Esophagus squamous epithelium (tissue), 5 donors: ENCODE measurements around the gene MVB12B. TPM values are rescaled to one million over a fixed set of nuclear protein-coding genes. Genes with fewer than 3 reads are reported as not detected.

Experiments
- DNase-seq: peaks from one replicate; lab custom pipeline; 2025; lab: John Stamatoyannopoulos, UW
- H3K27ac ChIP-seq, 4 donors: fragments of 200-600 bp; sonication (generic); one replicate each; pipeline ENCODE4 v1.5.1; 2016 to 2019; ENCODE audit warnings: mild to moderate bottlenecking in 1 of 4
- H3K27me3 ChIP-seq, 4 donors: fragments of 200-600 bp; sonication (generic); 1 replicate in 3 of 4; 2 replicates in 1 of 4; pipeline versions ENCODE4 v1.5.1 to v1.6.0; 2017 to 2021; ENCODE audit warnings: antibody characterized with exemption in 1 of 4
- H3K36me3 ChIP-seq, 3 donors: fragments of 200-600 bp; sonication (generic); one replicate each; pipeline ENCODE4 v1.5.1; 2016 to 2019
- H3K4me1 ChIP-seq, 3 donors: fragments of 200-600 bp; sonication (generic); one replicate each; pipeline ENCODE4 v1.5.1; 2017 to 2019
- H3K4me3 ChIP-seq, 4 donors: fragments of 200-600 bp; sonication (generic); 1 replicate in 3 of 4; 2 replicates in 1 of 4; pipeline ENCODE4 v1.5.1; 2016 to 2019; ENCODE audit warnings: mild to moderate bottlenecking in 2 of 4, moderate library complexity in 1 of 4
- H3K9me3 ChIP-seq, 3 donors: fragments of 200-600 bp; sonication (generic); one replicate each; pipeline ENCODE4 v1.5.1; 2016 to 2019
- CTCF ChIP-seq, 6 experiments: fragments of 450-650 bp in 4 of 6; fragments of 200-600 bp in 2 of 6; sonication (generic) in 2 of 6; IDR thresholded peaks; one replicate each; pipeline ENCODE4 v1.5.1; 2016 to 2019; ENCODE audit warnings: antibody characterized with exemption in 6 of 6, mild to moderate bottlenecking in 4 of 6, moderate library complexity in 4 of 6
- POLR2A ChIP-seq, 4 donors: fragments of 450-650 bp; IDR thresholded peaks; one replicate each; pipeline ENCODE4 v1.6.1; 2017; ENCODE audit warnings: antibody characterized with exemption in 4 of 4, mild to moderate bottlenecking in 4 of 4, moderate library complexity in 3 of 4
- WGBS, 2 donors: methylation state at CpG; one replicate each; pipeline ENCODE4 v1.1.5; 2018; 5-methylcytosine and 5-hydroxymethylcytosine counted together
- intact Hi-C: fragments of 100-400 bp; cut with DNase I; formaldehyde crosslinking; loops from one replicate; pipeline ENCODE4 v1.15.0; 2022
- total RNA-seq, 4 donors: library from RNA; depleted of rRNA; stranded (reverse); fragments of >200 nt; gene quantifications; one replicate each; pipeline ENCODE4 v1.1.0, GENCODE V29; 2016
- donor health status: DM: yes; HTN: yes; CAD: no.

The MVB12B gene
- total RNA-seq, 4 donors from 2014 or later: 3.2 to 13.2 (median 5.3) TPM

GRCh38 chr9:126399789-126400188 is 73.2 kb downstream of the MVB12B start:
- TF ChIP-seq POLR2A (IDR thresholded peaks at IDR 0.05): no peak
- no peak for TF ChIP-seq CTCF (IDR thresholded peaks at IDR 0.05)
- intact Hi-C loops: loop anchor here (5.0 to 10.0 kb wide), 2 partner anchors 82 to 95 kb away; no protein-coding TSS in a partner anchor
- DNase-seq: no peak
- no peak overlapping the region for H3K27ac ChIP-seq
- 83 to 85% methylated on average over 9 to 10 of the region's 10 CpGs for WGBS, 2 donors
- H3K27me3 ChIP-seq: no peaks in the 10 kb centered on the region
- H3K4me3 ChIP-seq: no peak overlapping the region
- peaks cover 0 to 61% (median 0%) of the 10 kb centered on the region in 3 donors for H3K36me3 ChIP-seq
- peaks cover 9 to 39% (median 15%) of the 10 kb centered on the region in 3 donors for H3K4me1 ChIP-seq
- no peaks in the 10 kb centered on the region for H3K9me3 ChIP-seq

GRCh38 chr9:126400571-126400970 is 73.9 kb downstream of the MVB12B start:
- intact Hi-C loops: no loop called here
- no peak overlapping the region for H3K4me3 ChIP-seq
- no peak for DNase-seq
- peaks cover 5 to 31% (median 9%) of the 10 kb centered on the region in 3 donors for H3K4me1 ChIP-seq
- TF ChIP-seq POLR2A (IDR thresholded peaks at IDR 0.05) (no peak), CTCF (IDR thresholded peaks at IDR 0.05) (no peak)
- no peak overlapping the region for H3K27ac ChIP-seq
- WGBS, 2 donors: 83 to 94% methylated on average over 10 to 11 of the region's 11 CpGs
- peaks cover 0 to 57% (median 0%) of the 10 kb centered on the region in 3 donors for H3K36me3 ChIP-seq
- no peaks in the 10 kb centered on the region for H3K9me3 ChIP-seq
- H3K27me3 ChIP-seq: no peaks in the 10 kb centered on the region

GRCh38 chr9:126401107-126401506 is 74.5 kb downstream of the MVB12B start:
- Histone ChIP-seq H3K9me3 (no peaks in the 10 kb centered on the region), H3K4me1 (peaks cover 5 to 26% (median 6%) of the 10 kb centered on the region in 3 donors), H3K36me3 (peaks cover 0 to 57% (median 0%) of the 10 kb centered on the region in 3 donors), H3K27me3 (no peaks in the 10 kb centered on the region), H3K4me3 (no peak overlapping the region), H3K27ac (no peak overlapping the region)
- DNase-seq: no peak
- TF ChIP-seq CTCF (IDR thresholded peaks at IDR 0.05) (no peak), POLR2A (IDR thresholded peaks at IDR 0.05) (no peak)
- WGBS, 2 donors: 67 to 85% methylated on average over 5 to 6 of the region's 6 CpGs
- intact Hi-C loops: no loop called here

- intact Hi-C loops: no loop called here
- H3K4me3 ChIP-seq: no peak overlapping the region
- 84 to 89% methylated on average over 5 to 11 of the region's 12 CpGs for WGBS, 2 donors
- TF ChIP-seq CTCF (IDR thresholded peaks at IDR 0.05): no peak
- TF ChIP-seq POLR2A (IDR thresholded peaks at IDR 0.05): no peak
- no peak for DNase-seq
- H3K36me3 ChIP-seq: peaks cover 0 to 56% (median 0%) of the 10 kb centered on the region in 3 donors
- no peaks in the 10 kb centered on the region for H3K9me3 ChIP-seq
- no peak overlapping the region for H3K27ac ChIP-seq
- H3K27me3 ChIP-seq: no peaks in the 10 kb centered on the region
- H3K4me1 ChIP-seq: peaks cover 5 to 21% (median 6%) of the 10 kb centered on the region in 3 donors
Measured at GRCh38 chr9:126401581-126401980, 75.0 kb downstream of the MVB12B start.

- H3K9me3 ChIP-seq: no peaks in the 10 kb centered on the region
- H3K36me3 ChIP-seq: peaks cover 0 to 50% (median 0%) of the 10 kb centered on the region in 3 donors
- 92 to 94% methylated on average over 5 of the region's 5 CpGs for WGBS, 2 donors
- TF ChIP-seq POLR2A (IDR thresholded peaks at IDR 0.05) (no peak), CTCF (IDR thresholded peaks at IDR 0.05) (no peak)
- peaks cover 0 to 8% (median 3%) of the 10 kb centered on the region in 3 donors for H3K4me1 ChIP-seq
- H3K27me3 ChIP-seq: no peaks in the 10 kb centered on the region
- intact Hi-C loops: no loop called here
- no peak overlapping the region for H3K27ac ChIP-seq
- H3K4me3 ChIP-seq: no peak overlapping the region
- no peak for DNase-seq
Measured at GRCh38 chr9:126403397-126403796, 76.8 kb downstream of the MVB12B start.
